ENCODE measurements around the gene ATG10.
"Not testable (repeated sequence)": the region's sequence is repeated elsewhere in the genome, so short reads cannot be mapped to it uniquely, and the experiment has no call there.

DNA sequence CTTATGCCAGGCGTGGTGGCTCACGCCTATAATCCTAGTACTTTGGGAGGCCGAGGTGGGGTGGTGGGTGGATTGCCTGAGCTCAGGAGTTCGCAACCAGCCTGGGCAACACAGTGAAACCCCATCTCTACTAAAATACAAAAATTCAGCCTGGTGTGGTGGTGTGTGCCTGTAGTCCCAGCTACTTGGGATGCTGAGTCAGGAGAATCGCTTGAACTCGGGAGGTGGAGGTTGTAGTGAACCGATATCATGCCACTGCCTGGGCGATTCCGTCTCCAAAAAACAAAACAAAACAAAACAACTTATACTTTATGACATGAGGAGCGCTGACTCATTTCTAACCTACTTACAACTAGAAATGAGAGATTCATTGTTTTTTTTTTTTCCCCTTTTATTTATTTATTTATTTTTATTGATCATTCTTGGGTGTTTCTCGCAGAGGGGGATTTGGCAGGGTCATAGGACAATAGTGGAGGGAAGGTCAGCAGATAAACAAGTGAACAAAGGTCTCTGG lies 10.4 kb downstream of the ATG10 start:
- TF ChIP-seq NR2C2 (CRISPR knock-in tag; IDR thresholded peaks at IDR 0.05), result not testable (repeated sequence)
- TF ChIP-seq, protein P1, sequence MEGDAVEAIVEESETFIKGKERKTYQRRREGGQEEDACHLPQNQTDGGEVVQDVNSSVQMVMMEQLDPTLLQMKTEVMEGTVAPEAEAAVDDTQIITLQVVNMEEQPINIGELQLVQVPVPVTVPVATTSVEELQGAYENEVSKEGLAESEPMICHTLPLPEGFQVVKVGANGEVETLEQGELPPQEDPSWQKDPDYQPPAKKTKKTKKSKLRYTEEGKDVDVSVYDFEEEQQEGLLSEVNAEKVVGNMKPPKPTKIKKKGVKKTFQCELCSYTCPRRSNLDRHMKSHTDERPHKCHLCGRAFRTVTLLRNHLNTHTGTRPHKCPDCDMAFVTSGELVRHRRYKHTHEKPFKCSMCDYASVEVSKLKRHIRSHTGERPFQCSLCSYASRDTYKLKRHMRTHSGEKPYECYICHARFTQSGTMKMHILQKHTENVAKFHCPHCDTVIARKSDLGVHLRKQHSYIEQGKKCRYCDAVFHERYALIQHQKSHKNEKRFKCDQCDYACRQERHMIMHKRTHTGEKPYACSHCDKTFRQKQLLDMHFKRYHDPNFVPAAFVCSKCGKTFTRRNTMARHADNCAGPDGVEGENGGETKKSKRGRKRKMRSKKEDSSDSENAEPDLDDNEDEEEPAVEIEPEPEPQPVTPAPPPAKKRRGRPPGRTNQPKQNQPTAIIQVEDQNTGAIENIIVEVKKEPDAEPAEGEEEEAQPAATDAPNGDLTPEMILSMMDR (IDR thresholded peaks at IDR 0.05), result not testable (repeated sequence)

All from WTC11 (cell line).